ENCODE results near the gene ARAP2. TPM values are rescaled to one million over a fixed set of nuclear protein-coding genes. Genes with fewer than 3 reads are reported as not detected.

Gene ARAP2
- polyA plus RNA-seq, 1 donor (not counting 4 experiments of a cell fraction or from before 2014, with no cell fraction given): 9.3 TPM

DNA sequence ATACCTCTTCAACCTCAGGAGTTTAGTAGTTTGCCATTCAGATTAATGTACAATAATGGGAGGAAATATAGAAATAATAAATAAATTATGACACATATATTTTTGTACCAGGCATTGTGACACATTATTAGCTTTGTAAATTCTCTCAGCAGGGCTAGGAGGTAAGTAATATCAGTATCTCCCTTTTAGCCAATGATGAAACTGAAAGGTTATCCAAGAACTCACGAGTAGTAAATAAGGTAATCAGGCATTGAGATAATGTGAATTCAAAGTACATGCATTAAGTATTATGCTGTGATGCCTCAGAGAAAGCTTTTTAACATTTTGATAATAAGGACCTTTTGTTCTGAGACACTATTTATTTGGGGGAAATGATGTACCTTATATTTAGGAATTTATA, 5.3 kb upstream of the ARAP2 start:
- Histone ChIP-seq H3K9ac (ENCODE audit: control insufficient read depth, extremely low read depth, insufficient read depth, low read length) (no peak overlapping the region), H4K20me1 (ENCODE audit: control insufficient read depth, extremely low read depth, insufficient read depth, low read length) (no peaks in the 10 kb centered on the region), H3K79me2 (ENCODE audit: control insufficient read depth, insufficient read depth, low read length) (no peaks in the 10 kb centered on the region), H3K4me2 (ENCODE audit: control insufficient read depth, extremely low read depth, insufficient read depth, low read depth, low read length) (no peak overlapping the region), H3K9me3 (ENCODE audit: control insufficient read depth, low read depth, low read length) (no peaks in the 10 kb centered on the region), H3K27ac (ENCODE audit: control insufficient read depth, insufficient read depth, low read length) (no peak overlapping the region), H3K27me3 (ENCODE audit: control insufficient read depth, extremely low read depth, insufficient read depth, low read length) (no peaks in the 10 kb centered on the region), H3K4me1 (ENCODE audit: control insufficient read depth, extremely low read depth, insufficient read depth, low read length) (peaks cover 5% of the 10 kb centered on the region), H3K4me3 (ENCODE audit: control insufficient read depth in 2 of 3, extremely low read depth in 1 of 3, insufficient read depth in 2 of 3, low read depth in 1 of 3, low read length in 3 of 3) (no peak overlapping the region), H3K9me1 (ENCODE audit: control insufficient read depth, extremely low read depth, insufficient read depth, low read length) (no peaks in the 10 kb centered on the region), H2AFZ (ENCODE audit: control insufficient read depth, low read length) (no peak overlapping the region), H3K36me3 (ENCODE audit: control insufficient read depth in 2 of 2, extremely low read depth in 1 of 2, insufficient read depth in 2 of 2, low read length in 2 of 2) (no peaks in the 10 kb centered on the region)
- FAIRE-seq: no peak
- dilution Hi-C loops (cut with MboI; ENCODE audit: extremely low pct_ligation_motif_present, low sequenced_read_pairs): no loop called here
- TF ChIP-seq EZH2 (IDR thresholded peaks at IDR 0.05; ENCODE audit: low read length): no peak
- TF ChIP-seq, protein P1, sequence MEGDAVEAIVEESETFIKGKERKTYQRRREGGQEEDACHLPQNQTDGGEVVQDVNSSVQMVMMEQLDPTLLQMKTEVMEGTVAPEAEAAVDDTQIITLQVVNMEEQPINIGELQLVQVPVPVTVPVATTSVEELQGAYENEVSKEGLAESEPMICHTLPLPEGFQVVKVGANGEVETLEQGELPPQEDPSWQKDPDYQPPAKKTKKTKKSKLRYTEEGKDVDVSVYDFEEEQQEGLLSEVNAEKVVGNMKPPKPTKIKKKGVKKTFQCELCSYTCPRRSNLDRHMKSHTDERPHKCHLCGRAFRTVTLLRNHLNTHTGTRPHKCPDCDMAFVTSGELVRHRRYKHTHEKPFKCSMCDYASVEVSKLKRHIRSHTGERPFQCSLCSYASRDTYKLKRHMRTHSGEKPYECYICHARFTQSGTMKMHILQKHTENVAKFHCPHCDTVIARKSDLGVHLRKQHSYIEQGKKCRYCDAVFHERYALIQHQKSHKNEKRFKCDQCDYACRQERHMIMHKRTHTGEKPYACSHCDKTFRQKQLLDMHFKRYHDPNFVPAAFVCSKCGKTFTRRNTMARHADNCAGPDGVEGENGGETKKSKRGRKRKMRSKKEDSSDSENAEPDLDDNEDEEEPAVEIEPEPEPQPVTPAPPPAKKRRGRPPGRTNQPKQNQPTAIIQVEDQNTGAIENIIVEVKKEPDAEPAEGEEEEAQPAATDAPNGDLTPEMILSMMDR (optimal IDR thresholded peaks at IDR 0.05 in 1 of 3, IDR thresholded peaks at IDR 0.05 in 1 of 3, conservative IDR thresholded peaks at IDR 0.05 in 1 of 3; ENCODE audit: extremely low read depth in 1 of 3, insufficient read depth in 2 of 3, low read length in 3 of 3): no peak
- DNase-seq (ENCODE audit: low read depth, low spot score): no peak

DNA sequence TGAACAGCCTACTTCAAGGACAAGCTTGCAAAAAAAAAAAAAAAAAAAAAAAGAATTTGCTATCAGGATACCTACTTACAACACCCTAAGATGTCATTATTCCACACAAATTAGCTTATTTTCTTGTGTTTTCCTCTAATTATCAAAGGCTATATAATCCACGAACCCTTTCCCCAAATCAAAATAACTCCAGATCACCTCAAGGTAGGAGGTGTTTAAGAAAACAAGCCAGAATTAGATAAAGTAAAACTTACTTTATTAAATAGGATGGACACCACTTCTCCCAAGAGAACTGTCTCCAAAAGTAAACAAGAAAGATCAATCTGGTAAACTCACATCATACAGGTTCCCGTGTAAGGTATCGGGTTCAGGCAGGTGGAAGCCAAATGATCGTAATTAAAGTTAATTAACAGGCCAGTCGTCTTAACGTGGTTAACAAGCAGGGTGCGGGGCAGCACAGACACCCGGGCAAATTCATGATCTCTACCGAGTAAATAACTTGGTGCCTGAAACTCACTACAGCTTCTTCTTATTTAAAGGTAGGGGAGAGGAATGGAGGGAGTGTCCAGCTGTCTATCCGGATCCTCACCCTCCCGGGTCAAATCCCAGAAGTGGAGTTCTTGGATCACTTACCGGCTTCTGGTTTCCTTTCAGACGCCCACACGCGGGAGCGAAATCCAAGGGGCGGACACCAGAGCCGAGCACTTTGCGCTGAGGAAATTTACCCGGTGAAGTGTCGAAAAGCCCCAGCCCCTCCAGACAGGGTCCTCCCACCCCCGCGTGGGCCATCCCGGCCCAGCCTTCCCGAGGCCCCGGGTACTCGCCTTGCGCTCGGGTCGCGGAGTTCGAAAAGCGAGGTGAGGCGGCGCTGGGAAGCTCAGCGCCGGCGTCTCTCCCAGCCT, 708 bp downstream of the ARAP2 start:
- H3K27ac ChIP-seq (ENCODE audit: control insufficient read depth, insufficient read depth, low read length): peak overlapping the region; percentile 87
- H4K20me1 ChIP-seq (ENCODE audit: control insufficient read depth, extremely low read depth, insufficient read depth, low read length): no peaks in the 10 kb centered on the region
- dilution Hi-C loops (cut with MboI; ENCODE audit: extremely low pct_ligation_motif_present, low sequenced_read_pairs): no loop called here
- H3K4me2 ChIP-seq (ENCODE audit: control insufficient read depth, extremely low read depth, insufficient read depth, low read depth, low read length): peak overlapping the region; percentile 93
- no peaks in the 10 kb centered on the region for H3K9me1 ChIP-seq (ENCODE audit: control insufficient read depth, extremely low read depth, insufficient read depth, low read length)
- no peaks in the 10 kb centered on the region for H3K36me3 ChIP-seq (ENCODE audit: control insufficient read depth in 2 of 2, extremely low read depth in 1 of 2, insufficient read depth in 2 of 2, low read length in 2 of 2)
- no peaks in the 10 kb centered on the region for H3K9me3 ChIP-seq (ENCODE audit: control insufficient read depth, low read depth, low read length)
- peak overlapping the region; percentile 77 to 97 (median 97) for H3K4me3 ChIP-seq (ENCODE audit: control insufficient read depth in 2 of 3, extremely low read depth in 1 of 3, insufficient read depth in 2 of 3, low read depth in 1 of 3, low read length in 3 of 3)
- H3K9ac ChIP-seq (ENCODE audit: control insufficient read depth, extremely low read depth, insufficient read depth, low read length): peak overlapping the region; percentile 91
- FAIRE-seq (no peak), DNase-seq (ENCODE audit: low read depth, low spot score) (no peak)
- peak overlapping the region; percentile 81 for H2AFZ ChIP-seq (ENCODE audit: control insufficient read depth, low read length)
- H3K4me1 ChIP-seq (ENCODE audit: control insufficient read depth, extremely low read depth, insufficient read depth, low read length): peaks cover 12% of the 10 kb centered on the region
- no peak for TF ChIP-seq EZH2 (IDR thresholded peaks at IDR 0.05; ENCODE audit: low read length)
- TF ChIP-seq, protein P1 (optimal IDR thresholded peaks at IDR 0.05 in 1 of 3, IDR thresholded peaks at IDR 0.05 in 1 of 3, conservative IDR thresholded peaks at IDR 0.05 in 1 of 3; ENCODE audit: extremely low read depth in 1 of 3, insufficient read depth in 2 of 3, low read length in 3 of 3): no peak
- peaks cover 36% of the 10 kb centered on the region for H3K79me2 ChIP-seq (ENCODE audit: control insufficient read depth, insufficient read depth, low read length)
- no peaks in the 10 kb centered on the region for H3K27me3 ChIP-seq (ENCODE audit: control insufficient read depth, extremely low read depth, insufficient read depth, low read length)

Measured in keratinocyte (primary cell).